Measurements from ENCODE around the gene ST3GAL4. TPM values are rescaled to one million over a fixed set of nuclear protein-coding genes. Genes with fewer than 3 reads are reported as not detected.
"Not testable (repeated sequence)": the region's sequence is repeated elsewhere in the genome, so short reads cannot be mapped to it uniquely, and the experiment has no call there.

The ST3GAL4 gene
- total and polyA plus RNA-seq, 4 donors: 20.7 to 48.2 (median 27.8) TPM

DNA sequence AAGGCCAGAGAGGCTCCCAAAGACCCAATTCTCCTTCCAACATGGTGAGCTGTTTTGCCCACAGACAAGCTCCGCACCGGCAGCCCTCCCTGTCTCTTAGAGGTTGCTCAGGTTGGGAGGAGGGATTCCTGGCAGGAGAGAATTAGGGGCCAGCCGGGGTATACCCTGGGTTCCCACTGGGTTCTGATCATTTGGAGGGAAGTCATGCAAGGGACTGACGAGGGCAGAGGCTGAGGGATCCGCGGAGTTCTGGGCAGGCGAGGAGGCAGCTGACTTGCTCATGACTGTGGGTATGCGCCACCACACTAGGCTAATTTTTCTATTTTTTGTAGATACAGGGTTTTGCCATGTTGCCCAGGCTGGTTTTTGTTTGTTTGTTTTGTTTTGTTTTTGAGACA lies 4.6 kb downstream of the ST3GAL4 start:
- 59% methylated on average over 2 of the region's 8 CpGs for WGBS (ENCODE audit: insufficient coverage)
- no peak for DNase-seq (ENCODE audit: low read depth in 4 of 6, low spot score in 6 of 6)
- no peaks in the 10 kb centered on the region for H3K9me3 ChIP-seq (ENCODE audit: control insufficient read depth, insufficient read depth, low read length)
- H3K4me1 ChIP-seq (ENCODE audit: control insufficient read depth, insufficient read depth, low read length): peaks cover 68% of the 10 kb centered on the region
- H3K36me3 ChIP-seq (ENCODE audit: control insufficient read depth, insufficient read depth, low read length): peaks cover 8% of the 10 kb centered on the region
- H3K27ac ChIP-seq (ENCODE audit: low read depth, low read length): peak overlapping the region; percentile 75
- no peaks in the 10 kb centered on the region for H3K27me3 ChIP-seq (ENCODE audit: control insufficient read depth, insufficient read depth, low read length)
- H3K4me3 ChIP-seq (ENCODE audit: low read depth, low read length): no peak overlapping the region

- H3K9me3 ChIP-seq (ENCODE audit: control insufficient read depth, insufficient read depth, low read length): no peaks in the 10 kb centered on the region
- no peak overlapping the region for H3K27ac ChIP-seq (ENCODE audit: low read depth, low read length)
- H3K27me3 ChIP-seq (ENCODE audit: control insufficient read depth, insufficient read depth, low read length): no peaks in the 10 kb centered on the region
- peaks cover 71% of the 10 kb centered on the region for H3K4me1 ChIP-seq (ENCODE audit: control insufficient read depth, insufficient read depth, low read length)
- H3K36me3 ChIP-seq (ENCODE audit: control insufficient read depth, insufficient read depth, low read length): peaks cover 8% of the 10 kb centered on the region
- DNase-seq (ENCODE audit: low read depth in 4 of 6, low spot score in 6 of 6): no peak
- H3K4me3 ChIP-seq (ENCODE audit: low read depth, low read length): no peak overlapping the region
- 84% methylated on average over 4 of the region's 5 CpGs for WGBS (ENCODE audit: insufficient coverage)
These were observed 5.9 kb downstream of the ST3GAL4 start for GRCh38 chr11:126361400-126361799.

DNA sequence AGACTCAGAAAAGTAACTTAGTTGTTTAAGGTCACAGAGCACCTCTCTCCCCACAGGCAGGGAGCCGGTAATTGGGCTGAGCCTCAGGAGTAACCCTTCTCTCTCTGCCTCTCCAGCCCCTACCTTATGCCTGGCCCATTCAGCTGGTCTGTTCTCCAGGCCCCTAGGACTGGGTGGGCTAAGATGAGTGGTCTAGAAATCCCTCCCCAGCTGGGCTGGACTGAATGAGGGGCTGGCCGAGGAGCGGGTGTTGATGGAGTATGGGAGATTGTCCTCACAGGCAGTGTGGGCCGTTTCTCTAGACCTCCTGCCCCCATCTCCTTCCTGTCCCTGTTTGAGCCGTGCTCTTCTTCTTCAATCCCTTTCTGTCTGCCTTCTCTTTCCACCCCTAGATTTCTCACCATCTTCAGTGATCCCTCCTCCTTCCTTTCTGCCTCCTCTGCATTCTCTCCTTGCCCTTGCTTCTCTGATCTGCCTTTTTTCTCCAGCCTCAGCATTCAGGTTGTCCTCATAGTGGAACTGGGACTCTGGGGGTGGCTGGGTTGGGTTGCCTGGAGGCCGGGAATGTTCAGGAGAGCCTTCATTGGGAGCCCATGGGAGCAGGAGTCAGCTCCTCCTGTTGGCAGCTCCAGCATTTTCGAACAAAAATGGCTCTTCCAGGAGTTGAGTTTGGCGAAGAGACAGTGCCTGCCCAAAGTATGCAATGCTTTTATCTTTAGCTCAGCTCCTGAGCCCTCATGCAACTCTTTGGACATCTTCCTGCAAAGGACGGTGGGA lies 7.6 kb downstream of the ST3GAL4 start:
- peaks cover 6% of the 10 kb centered on the region for H3K36me3 ChIP-seq (ENCODE audit: control insufficient read depth, insufficient read depth, low read length)
- H3K27me3 ChIP-seq (ENCODE audit: control insufficient read depth, insufficient read depth, low read length): no peaks in the 10 kb centered on the region
- H3K4me3 ChIP-seq (ENCODE audit: low read depth, low read length): no peak overlapping the region
- H3K27ac ChIP-seq (ENCODE audit: low read depth, low read length): peak overlapping the region; percentile 63
- DNase-seq (ENCODE audit: low read depth in 4 of 6, low spot score in 6 of 6): no peak
- H3K4me1 ChIP-seq (ENCODE audit: control insufficient read depth, insufficient read depth, low read length): peaks cover 60% of the 10 kb centered on the region
- WGBS (ENCODE audit: insufficient coverage): 86% methylated on average over 5 of the region's 9 CpGs
- no peaks in the 10 kb centered on the region for H3K9me3 ChIP-seq (ENCODE audit: control insufficient read depth, insufficient read depth, low read length)

- H3K4me3 ChIP-seq (ENCODE audit: low read depth, low read length): no peak overlapping the region
- H3K9me3 ChIP-seq (ENCODE audit: control insufficient read depth, insufficient read depth, low read length): no peaks in the 10 kb centered on the region
- peaks cover 5% of the 10 kb centered on the region for H3K36me3 ChIP-seq (ENCODE audit: control insufficient read depth, insufficient read depth, low read length)
- WGBS (ENCODE audit: insufficient coverage): 58% methylated on average over 5 of the region's 10 CpGs
- peak overlapping the region; percentile 64 for H3K27ac ChIP-seq (ENCODE audit: low read depth, low read length)
- no peaks in the 10 kb centered on the region for H3K27me3 ChIP-seq (ENCODE audit: control insufficient read depth, insufficient read depth, low read length)
- H3K4me1 ChIP-seq (ENCODE audit: control insufficient read depth, insufficient read depth, low read length): peaks cover 52% of the 10 kb centered on the region
- DNase-seq (ENCODE audit: low read depth in 4 of 6, low spot score in 6 of 6): peak in 2 of 6 donors; percentile 21 to 62
These were observed 8.3 kb downstream of the ST3GAL4 start for GRCh38 chr11:126363706-126364248.

DNA sequence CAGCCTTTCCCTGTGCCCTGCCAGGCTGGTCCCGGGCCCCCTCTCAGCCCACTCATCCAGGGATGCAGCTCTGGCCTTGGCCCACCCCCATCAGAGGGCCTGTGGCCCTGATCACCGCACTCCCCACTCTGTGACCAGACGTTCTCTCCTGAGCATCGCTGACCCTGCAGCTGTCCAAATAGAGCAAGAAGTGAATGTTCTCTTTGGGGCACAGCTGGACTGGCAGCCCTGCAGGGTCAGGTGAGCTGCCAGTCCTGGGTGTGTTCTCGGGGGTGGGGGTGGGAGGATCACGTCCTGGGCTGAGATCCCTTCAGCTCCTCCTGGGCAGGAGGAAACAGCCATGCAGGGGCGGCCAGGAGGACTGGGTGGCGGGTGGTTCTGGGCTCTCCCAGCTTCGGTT lies 9.2 kb downstream of the ST3GAL4 start:
- peaks cover 45% of the 10 kb centered on the region for H3K4me1 ChIP-seq (ENCODE audit: control insufficient read depth, insufficient read depth, low read length)
- H3K9me3 ChIP-seq (ENCODE audit: control insufficient read depth, insufficient read depth, low read length); H3K4me3 ChIP-seq (ENCODE audit: low read depth, low read length); H3K36me3 ChIP-seq (ENCODE audit: control insufficient read depth, insufficient read depth, low read length); H3K27ac ChIP-seq (ENCODE audit: low read depth, low read length); DNase-seq (ENCODE audit: low read depth in 4 of 6, low spot score in 6 of 6); H3K27me3 ChIP-seq (ENCODE audit: control insufficient read depth, insufficient read depth, low read length): not testable (repeated sequence)
- WGBS (ENCODE audit: insufficient coverage): 88% methylated on average over 1 of the region's 9 CpGs

- not testable (repeated sequence) for H3K36me3 ChIP-seq (ENCODE audit: control insufficient read depth, insufficient read depth, low read length); DNase-seq (ENCODE audit: low read depth in 4 of 6, low spot score in 6 of 6); H3K4me3 ChIP-seq (ENCODE audit: low read depth, low read length); H3K9me3 ChIP-seq (ENCODE audit: control insufficient read depth, insufficient read depth, low read length); H3K27me3 ChIP-seq (ENCODE audit: control insufficient read depth, insufficient read depth, low read length); H3K27ac ChIP-seq (ENCODE audit: low read depth, low read length)
- H3K4me1 ChIP-seq (ENCODE audit: control insufficient read depth, insufficient read depth, low read length): peaks cover 40% of the 10 kb centered on the region
- WGBS (ENCODE audit: insufficient coverage): 63% methylated on average over 2 of the region's 5 CpGs
These were observed 10.0 kb downstream of the ST3GAL4 start for GRCh38 chr11:126365508-126365907.

DNA sequence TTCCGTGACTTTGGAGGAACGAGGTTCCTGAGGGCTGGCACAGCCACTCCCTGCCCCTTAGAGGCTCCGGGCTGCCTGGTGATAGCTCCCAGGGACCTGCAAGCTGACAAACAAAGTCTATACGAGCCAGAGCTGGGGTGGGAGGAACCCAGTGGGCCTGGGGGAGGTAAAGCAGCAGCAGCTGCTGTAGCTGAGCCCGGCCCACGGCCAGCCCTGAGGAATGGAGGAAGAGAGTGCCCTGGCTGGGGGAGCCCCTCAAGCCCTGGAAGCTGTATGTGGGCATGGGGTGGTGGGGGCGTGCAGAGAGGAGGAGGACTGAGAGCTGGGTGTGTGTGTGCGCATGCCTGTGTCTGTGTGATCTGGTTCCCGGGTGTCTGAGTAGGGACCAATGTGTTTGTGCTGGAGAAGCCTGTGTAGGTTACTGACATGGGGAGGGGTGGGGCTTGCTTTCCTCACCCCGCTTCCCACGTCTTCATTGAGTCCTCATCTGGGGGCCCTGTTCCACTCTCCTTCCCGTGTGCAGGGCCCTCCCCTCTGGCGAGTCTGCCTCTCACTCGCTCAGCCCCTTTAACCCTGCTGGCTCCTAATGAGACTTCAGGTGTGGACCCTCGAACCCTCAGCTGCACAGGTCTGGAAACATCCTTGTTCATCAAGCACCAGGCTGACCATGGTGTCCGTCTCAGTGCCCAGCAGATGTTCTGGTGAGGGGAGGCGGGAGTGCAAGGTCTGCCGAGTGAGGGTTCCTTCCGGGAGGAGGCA lies 10.8 kb downstream of the ST3GAL4 start:
- Histone ChIP-seq H3K4me3 (ENCODE audit: low read depth, low read length) (no peak overlapping the region), H3K27ac (ENCODE audit: low read depth, low read length) (peak overlapping the region; percentile 3), H3K9me3 (ENCODE audit: control insufficient read depth, insufficient read depth, low read length) (no peaks in the 10 kb centered on the region), H3K27me3 (ENCODE audit: control insufficient read depth, insufficient read depth, low read length) (no peaks in the 10 kb centered on the region), H3K36me3 (ENCODE audit: control insufficient read depth, insufficient read depth, low read length) (no peaks in the 10 kb centered on the region), H3K4me1 (ENCODE audit: control insufficient read depth, insufficient read depth, low read length) (peaks cover 35% of the 10 kb centered on the region)
- DNase-seq (ENCODE audit: low read depth in 4 of 6, low spot score in 6 of 6): no peak
- WGBS (ENCODE audit: insufficient coverage): 62% methylated on average over 16 of the region's 19 CpGs

- not testable (repeated sequence) for DNase-seq (ENCODE audit: low read depth in 4 of 6, low spot score in 6 of 6); H3K36me3 ChIP-seq (ENCODE audit: control insufficient read depth, insufficient read depth, low read length)
- H3K4me1 ChIP-seq (ENCODE audit: control insufficient read depth, insufficient read depth, low read length): peaks cover 35% of the 10 kb centered on the region
These were observed 11.6 kb downstream of the ST3GAL4 start for GRCh38 chr11:126366823-126367654.

GRCh38 chr11:126367806-126368205 lies 12.3 kb downstream of the ST3GAL4 start:
- H3K27me3 ChIP-seq (ENCODE audit: control insufficient read depth, insufficient read depth, low read length); H3K36me3 ChIP-seq (ENCODE audit: control insufficient read depth, insufficient read depth, low read length); H3K9me3 ChIP-seq (ENCODE audit: control insufficient read depth, insufficient read depth, low read length); H3K4me3 ChIP-seq (ENCODE audit: low read depth, low read length); DNase-seq (ENCODE audit: low read depth in 4 of 6, low spot score in 6 of 6); H3K27ac ChIP-seq (ENCODE audit: low read depth, low read length): not testable (repeated sequence)
- WGBS (ENCODE audit: insufficient coverage): 83% methylated on average over 1 of the region's 5 CpGs
- H3K4me1 ChIP-seq (ENCODE audit: control insufficient read depth, insufficient read depth, low read length): peaks cover 30% of the 10 kb centered on the region

More at GRCh38 chr11:126366823-126367654, 11.6 kb downstream of the ST3GAL4 start:
- not testable (repeated sequence) for H3K27me3 ChIP-seq (ENCODE audit: control insufficient read depth, insufficient read depth, low read length); H3K27ac ChIP-seq (ENCODE audit: low read depth, low read length); H3K4me3 ChIP-seq (ENCODE audit: low read depth, low read length); H3K9me3 ChIP-seq (ENCODE audit: control insufficient read depth, insufficient read depth, low read length)
- 75% methylated on average over 11 of the region's 14 CpGs for WGBS (ENCODE audit: insufficient coverage)
